ENCODE measurements around the gene TASP1. TPM values are rescaled to one million over a fixed set of nuclear protein-coding genes. Genes with fewer than 3 reads are reported as not detected.
"Not testable (repeated sequence)": the region's sequence is repeated elsewhere in the genome, so short reads cannot be mapped to it uniquely, and the experiment has no call there.

The TASP1 gene
- total RNA-seq, 1 donor from 2014 or later: 18.3 TPM

- Histone ChIP-seq H3K27ac (ENCODE audit: low read depth, low read length) (no peak overlapping the region), H3K27me3 (ENCODE audit: control insufficient read depth in 3 of 3, insufficient read depth in 3 of 3, low read length in 3 of 3) (no peaks in the 10 kb centered on the region), H3K4me1 (ENCODE audit: control insufficient read depth in 3 of 3, insufficient read depth in 3 of 3, low read length in 3 of 3) (no peaks in the 10 kb centered on the region), H3K9ac (ENCODE audit: low read depth in 1 of 3, low read length in 3 of 3) (no peak overlapping the region), H3K4me3 (ENCODE audit: low read length in 3 of 3) (no peak overlapping the region), H3K36me3 (ENCODE audit: control insufficient read depth in 3 of 3, insufficient read depth in 3 of 3, low read length in 3 of 3) (no peaks in the 10 kb centered on the region), H3K9me3 (ENCODE audit: control insufficient read depth in 3 of 3, low read length in 3 of 3) (no peaks in the 10 kb centered on the region)
Measured at GRCh38 chr20:13397300-13397724, 241.4 kb downstream of the TASP1 start.

- no peak overlapping the region for H3K9ac ChIP-seq (ENCODE audit: low read depth in 1 of 3, low read length in 3 of 3)
Measured at GRCh38 chr20:13396826-13397225, 241.9 kb downstream of the TASP1 start.

GRCh38 chr20:13396022-13396421, 242.7 kb downstream of the TASP1 start:
- H3K27ac ChIP-seq (ENCODE audit: low read depth, low read length): no peak overlapping the region
- H3K4me3 ChIP-seq (ENCODE audit: low read length in 3 of 3): no peak overlapping the region
- H3K9me3 ChIP-seq (ENCODE audit: control insufficient read depth in 3 of 3, low read length in 3 of 3): no peaks in the 10 kb centered on the region
- no peaks in the 10 kb centered on the region for H3K36me3 ChIP-seq (ENCODE audit: control insufficient read depth in 3 of 3, insufficient read depth in 3 of 3, low read length in 3 of 3)
- H3K4me1 ChIP-seq (ENCODE audit: control insufficient read depth in 3 of 3, insufficient read depth in 3 of 3, low read length in 3 of 3): no peaks in the 10 kb centered on the region
- no peak overlapping the region for H3K9ac ChIP-seq (ENCODE audit: low read depth in 1 of 3, low read length in 3 of 3)
- H3K27me3 ChIP-seq (ENCODE audit: control insufficient read depth in 3 of 3, insufficient read depth in 3 of 3, low read length in 3 of 3): no peaks in the 10 kb centered on the region

More at GRCh38 chr20:13396826-13397225, 241.9 kb downstream of the TASP1 start:
- H3K27me3 ChIP-seq (ENCODE audit: control insufficient read depth in 3 of 3, insufficient read depth in 3 of 3, low read length in 3 of 3): no peaks in the 10 kb centered on the region
- no peaks in the 10 kb centered on the region for H3K36me3 ChIP-seq (ENCODE audit: control insufficient read depth in 3 of 3, insufficient read depth in 3 of 3, low read length in 3 of 3)
- no peaks in the 10 kb centered on the region for H3K9me3 ChIP-seq (ENCODE audit: control insufficient read depth in 3 of 3, low read length in 3 of 3)
- H3K27ac ChIP-seq (ENCODE audit: low read depth, low read length): no peak overlapping the region
- H3K4me1 ChIP-seq (ENCODE audit: control insufficient read depth in 3 of 3, insufficient read depth in 3 of 3, low read length in 3 of 3): no peaks in the 10 kb centered on the region
- no peak overlapping the region for H3K4me3 ChIP-seq (ENCODE audit: low read length in 3 of 3)

GRCh38 chr20:13395232-13395631, 243.5 kb downstream of the TASP1 start:
- Histone ChIP-seq H3K36me3 (ENCODE audit: control insufficient read depth in 3 of 3, insufficient read depth in 3 of 3, low read length in 3 of 3) (peaks cover 0 to 4% (median 0%) of the 10 kb centered on the region in 3 donors), H3K9me3 (ENCODE audit: control insufficient read depth in 3 of 3, low read length in 3 of 3) (no peaks in the 10 kb centered on the region), H3K27me3 (ENCODE audit: control insufficient read depth in 3 of 3, insufficient read depth in 3 of 3, low read length in 3 of 3) (no peaks in the 10 kb centered on the region), H3K27ac (ENCODE audit: low read depth, low read length) (no peak overlapping the region), H3K4me3 (ENCODE audit: low read length in 3 of 3) (no peak overlapping the region), H3K9ac (ENCODE audit: low read depth in 1 of 3, low read length in 3 of 3) (no peak overlapping the region), H3K4me1 (ENCODE audit: control insufficient read depth in 3 of 3, insufficient read depth in 3 of 3, low read length in 3 of 3) (no peaks in the 10 kb centered on the region)

GRCh38 chr20:13392391-13392790, 246.3 kb downstream of the TASP1 start:
- Histone ChIP-seq H3K9ac (ENCODE audit: low read depth in 1 of 3, low read length in 3 of 3) (no peak overlapping the region), H3K36me3 (ENCODE audit: control insufficient read depth in 3 of 3, insufficient read depth in 3 of 3, low read length in 3 of 3) (peaks cover 0 to 6% (median 4%) of the 10 kb centered on the region in 3 donors), H3K9me3 (ENCODE audit: control insufficient read depth in 3 of 3, low read length in 3 of 3) (no peaks in the 10 kb centered on the region), H3K27me3 (ENCODE audit: control insufficient read depth in 3 of 3, insufficient read depth in 3 of 3, low read length in 3 of 3) (no peaks in the 10 kb centered on the region), H3K27ac (ENCODE audit: low read depth, low read length) (no peak overlapping the region), H3K4me3 (ENCODE audit: low read length in 3 of 3) (no peak overlapping the region), H3K4me1 (ENCODE audit: control insufficient read depth in 3 of 3, insufficient read depth in 3 of 3, low read length in 3 of 3) (no peaks in the 10 kb centered on the region)

- no peaks in the 10 kb centered on the region for H3K9me3 ChIP-seq (ENCODE audit: control insufficient read depth in 3 of 3, low read length in 3 of 3)
- no peaks in the 10 kb centered on the region for H3K27me3 ChIP-seq (ENCODE audit: control insufficient read depth in 3 of 3, insufficient read depth in 3 of 3, low read length in 3 of 3)
- H3K4me3 ChIP-seq (ENCODE audit: low read length in 3 of 3): no peak overlapping the region
- no peak overlapping the region for H3K27ac ChIP-seq (ENCODE audit: low read depth, low read length)
- H3K4me1 ChIP-seq (ENCODE audit: control insufficient read depth in 3 of 3, insufficient read depth in 3 of 3, low read length in 3 of 3): no peaks in the 10 kb centered on the region
- H3K9ac ChIP-seq (ENCODE audit: low read depth in 1 of 3, low read length in 3 of 3): no peak overlapping the region
- peaks cover 4 to 13% (median 7%) of the 10 kb centered on the region in 3 donors for H3K36me3 ChIP-seq (ENCODE audit: control insufficient read depth in 3 of 3, insufficient read depth in 3 of 3, low read length in 3 of 3)
Measured at GRCh38 chr20:13389115-13389514, 249.6 kb downstream of the TASP1 start.

GRCh38 chr20:13384132-13384531, 254.6 kb downstream of the TASP1 start:
- Histone ChIP-seq H3K36me3 (ENCODE audit: control insufficient read depth in 3 of 3, insufficient read depth in 3 of 3, low read length in 3 of 3) (peaks cover 3 to 9% (median 4%) of the 10 kb centered on the region in 3 donors), H3K27ac (ENCODE audit: low read depth, low read length) (no peak overlapping the region), H3K9me3 (ENCODE audit: control insufficient read depth in 3 of 3, low read length in 3 of 3) (no peaks in the 10 kb centered on the region), H3K4me3 (ENCODE audit: low read length in 3 of 3) (no peak overlapping the region), H3K27me3 (ENCODE audit: control insufficient read depth in 3 of 3, insufficient read depth in 3 of 3, low read length in 3 of 3) (no peaks in the 10 kb centered on the region), H3K4me1 (ENCODE audit: control insufficient read depth in 3 of 3, insufficient read depth in 3 of 3, low read length in 3 of 3) (no peaks in the 10 kb centered on the region), H3K9ac (ENCODE audit: low read depth in 1 of 3, low read length in 3 of 3) (no peak overlapping the region)

GRCh38 chr20:13382786-13383185, 255.9 kb downstream of the TASP1 start:
- H3K4me3 ChIP-seq (ENCODE audit: low read length in 3 of 3): no peak overlapping the region
- no peak overlapping the region for H3K27ac ChIP-seq (ENCODE audit: low read depth, low read length)
- no peaks in the 10 kb centered on the region for H3K4me1 ChIP-seq (ENCODE audit: control insufficient read depth in 3 of 3, insufficient read depth in 3 of 3, low read length in 3 of 3)
- peaks cover 3 to 9% (median 4%) of the 10 kb centered on the region in 3 donors for H3K36me3 ChIP-seq (ENCODE audit: control insufficient read depth in 3 of 3, insufficient read depth in 3 of 3, low read length in 3 of 3)
- no peak overlapping the region for H3K9ac ChIP-seq (ENCODE audit: low read depth in 1 of 3, low read length in 3 of 3)
- H3K27me3 ChIP-seq (ENCODE audit: control insufficient read depth in 3 of 3, insufficient read depth in 3 of 3, low read length in 3 of 3): no peaks in the 10 kb centered on the region
- no peaks in the 10 kb centered on the region for H3K9me3 ChIP-seq (ENCODE audit: control insufficient read depth in 3 of 3, low read length in 3 of 3)

GRCh38 chr20:13380497-13381229, 258.1 kb downstream of the TASP1 start:
- H3K4me3 ChIP-seq (ENCODE audit: low read length in 3 of 3); H3K27ac ChIP-seq (ENCODE audit: low read depth, low read length); H3K9me3 ChIP-seq (ENCODE audit: control insufficient read depth in 3 of 3, low read length in 3 of 3); H3K9ac ChIP-seq (ENCODE audit: low read depth in 1 of 3, low read length in 3 of 3); H3K36me3 ChIP-seq (ENCODE audit: control insufficient read depth in 3 of 3, insufficient read depth in 3 of 3, low read length in 3 of 3); H3K27me3 ChIP-seq (ENCODE audit: control insufficient read depth in 3 of 3, insufficient read depth in 3 of 3, low read length in 3 of 3); H3K4me1 ChIP-seq (ENCODE audit: control insufficient read depth in 3 of 3, insufficient read depth in 3 of 3, low read length in 3 of 3): not testable (repeated sequence)

- Histone ChIP-seq H3K36me3 (ENCODE audit: control insufficient read depth in 3 of 3, insufficient read depth in 3 of 3, low read length in 3 of 3) (no peaks in the 10 kb centered on the region), H3K27ac (ENCODE audit: low read depth, low read length) (no peak overlapping the region), H3K9ac (ENCODE audit: low read depth in 1 of 3, low read length in 3 of 3) (no peak overlapping the region), H3K4me1 (ENCODE audit: control insufficient read depth in 3 of 3, insufficient read depth in 3 of 3, low read length in 3 of 3) (no peaks in the 10 kb centered on the region), H3K27me3 (ENCODE audit: control insufficient read depth in 3 of 3, insufficient read depth in 3 of 3, low read length in 3 of 3) (no peaks in the 10 kb centered on the region), H3K4me3 (ENCODE audit: low read length in 3 of 3) (no peak overlapping the region), H3K9me3 (ENCODE audit: control insufficient read depth in 3 of 3, low read length in 3 of 3) (peaks cover 0 to 4% (median 0%) of the 10 kb centered on the region in 3 donors)
Measured at GRCh38 chr20:13373400-13373799, 265.3 kb downstream of the TASP1 start.
